K562 (cell line): Measurements from ENCODE around the gene RNF187. TPM values are rescaled to one million over a fixed set of nuclear protein-coding genes. Genes with fewer than 3 reads are reported as not detected.

Source experiments
- BRCA1 ChIP-seq, 2 experiments: fragments of 450-650 bp in 1 of 2; sonication (generic) in 1 of 2; formaldehyde crosslinking in 1 of 2; IDR thresholded peaks; 2 replicates each; pipeline versions ENCODE4 v1.5.0 to v1.6.1; 2017 to 2020; ENCODE audit warnings: mild to moderate bottlenecking in 1 of 2, missing genetic modification reagents in 1 of 2
- CHCHD3 ChIP-seq: fragments of 250-450 bp; sonication (Bioruptor Pico); IDR thresholded peaks from 2 replicates; pipeline ENCODE4 v2.1.2; 2022; ENCODE audit warnings: mild to moderate bottlenecking
- CTCFL ChIP-seq: IDR thresholded peaks from 2 replicates; pipeline ENCODE4 v1.6.1; 2011; ENCODE audit warnings: borderline replicate concordance, low read depth, mild to moderate bottlenecking, moderate library complexity, low read length; ENCODE audit not compliant: insufficient read depth, poor library complexity, severe bottlenecking
- DNMT1 ChIP-seq: fragments of 450-650 bp; IDR thresholded peaks from 2 replicates; pipeline ENCODE4 v1.6.1; 2016; ENCODE audit warnings: antibody characterized with exemption, mild to moderate bottlenecking
- E2F5 ChIP-seq: sonication (generic); formaldehyde crosslinking; IDR thresholded peaks from 2 replicates; pipeline ENCODE4 v1.8.0; 2022; ENCODE audit warnings: mild to moderate bottlenecking, missing genetic modification reagents
- E4F1 ChIP-seq: fragments of 250-450 bp; sonication (Bioruptor Pico); IDR thresholded peaks from 2 replicates; pipeline ENCODE4 v1.5.0; 2021; ENCODE audit warnings: mild to moderate bottlenecking, borderline replicate concordance
- EP400 ChIP-seq: fragments of 450-650 bp; IDR thresholded peaks from 2 replicates; pipeline ENCODE4 v1.6.1; 2017; ENCODE audit warnings: antibody characterized with exemption, mild to moderate bottlenecking, moderate library complexity
- FOXJ3 ChIP-seq: sonication (generic); formaldehyde crosslinking; IDR thresholded peaks from 2 replicates; pipeline ENCODE4 v1.4.0; 2020; ENCODE audit warnings: mild to moderate bottlenecking, missing genetic modification reagents
- FUS ChIP-seq: fragments of 200-400 bp; formaldehyde crosslinking; optimal IDR thresholded peaks from 2 replicates; pipeline ENCODE3; 2017; ENCODE audit warnings: low read depth, low read length
- HEY1 ChIP-seq: fragments of 250-450 bp; sonication (Bioruptor Pico); IDR thresholded peaks from 2 replicates; pipeline ENCODE4 v1.5.0; 2020; ENCODE audit warnings: mild to moderate bottlenecking, moderate library complexity, borderline replicate concordance
- HSF4 ChIP-seq: fragments of 250-450 bp; sonication (Bioruptor Pico); IDR thresholded peaks from 2 replicates; pipeline ENCODE4 v2.1.2; 2022; ENCODE audit warnings: mild to moderate bottlenecking, moderate library complexity, borderline replicate concordance
- NCOA4 ChIP-seq: fragments of 450-650 bp; IDR thresholded peaks from 2 replicates; pipeline ENCODE4 v1.6.1; 2018; ENCODE audit warnings: mild to moderate bottlenecking; ENCODE audit not compliant: partially characterized antibody
- TFAM ChIP-seq: fragments of 250-450 bp; sonication (Bioruptor Pico); conservative IDR thresholded peaks from 2 replicates; pipeline ENCODE4 v1.5.0; 2021; ENCODE audit warnings: mild to moderate bottlenecking, moderate library complexity
- U2AF2 ChIP-seq: fragments of 200-400 bp; formaldehyde crosslinking; optimal IDR thresholded peaks from 2 replicates; pipeline ENCODE3; 2017; ENCODE audit warnings: low read depth, mild to moderate bottlenecking, low read length
- ZNF184 ChIP-seq: sonication (generic); formaldehyde crosslinking; IDR thresholded peaks from 2 replicates; pipeline ENCODE4 v1.5.0; 2020; ENCODE audit warnings: missing genetic modification reagents
- ZNF311 ChIP-seq: fragments of 250-450 bp; sonication (Bioruptor Pico); IDR thresholded peaks from 2 replicates; pipeline ENCODE4 v1.4.0; 2020; ENCODE audit warnings: mild to moderate bottlenecking, moderate library complexity
- ZNF699 ChIP-seq: fragments of 250-450 bp; sonication (Bioruptor Pico); IDR thresholded peaks from 2 replicates; pipeline ENCODE4 v1.8.0; 2021; ENCODE audit warnings: mild to moderate bottlenecking, moderate library complexity; ENCODE audit not compliant: insufficient replicate concordance
- polyA plus RNA-seq, 8 experiments: library from polyadenylated mRNA; depleted of rRNA in 4 of 8; stranded (reverse) in 5 of 8; unstranded in 3 of 8; fragments of >200 nt; fragmentation: Nextera tagmentation in 2 of 8; fragmentation: Illumina TruSeq in 1 of 8; extraction: Ambion mirVana in 2 of 8; extraction: Trizol in 1 of 8; gene quantifications; 2 replicates each; pipeline versions ENCODE4 v1.2.1 to v1.2.3, GENCODE V29; 2011 to 2014; ENCODE audit warnings: inconsistent platforms in 1 of 8, missing spikeins in 1 of 8
- total RNA-seq, 7 experiments: library from RNA; depleted of rRNA in 6 of 7; stranded (reverse); fragments of >200 nt in 6 of 7; fragmentation: Illumina TruSeq in 2 of 7; extraction: Trizol in 2 of 7; gene quantifications; 2 replicates each; pipeline versions ENCODE4 v1.2.1 to v1.2.3, GENCODE V29; 2011 to 2021; ENCODE audit warnings: low replicate concordance in 1 of 7

Gene RNF187
- total and polyA plus RNA-seq, 9 of the 15 experiments (the other 6 are each of a cell fraction or from before 2014, with no cell fraction given) = 2.3 to 119 (median 41.9) TPM

- TF ChIP-seq CTCFL (peak; percentile 96), DNMT1 (no peak), FUS (no peak), U2AF2 (no peak), NCOA4 (no peak), BRCA1 (IDR thresholded peaks at IDR 0.05) (no peak), BRCA1 (CRISPR knock-in tag; IDR thresholded peaks at IDR 0.05) (no peak), E2F5 (CRISPR knock-in tag) (no peak), HSF4 (CRISPR knock-in tag) (no peak), ZNF311 (CRISPR knock-in tag) (no peak), CHCHD3 (CRISPR knock-in tag) (no peak), FOXJ3 (CRISPR knock-in tag) (no peak), E4F1 (CRISPR knock-in tag) (no peak), ZNF184 (CRISPR knock-in tag) (no peak), ZNF699 (CRISPR knock-in tag) (no peak), HEY1 (CRISPR knock-in tag) (no peak), TFAM (no peak), EP400 (peak; percentile 74)
Measured at GRCh38 chr1:228459091-228459993, 27.8 kb upstream of the RNF187 start (continued).
